Measurements from ENCODE around the gene EMP2.
"Not testable (repeated sequence)": the region's sequence is repeated elsewhere in the genome, so short reads cannot be mapped to it uniquely, and the experiment has no call there.

The EMP2 gene

GRCh38 chr16:10624527-10624926 lies 44.1 kb upstream of the EMP2 start:
- no peaks in the 10 kb centered on the region for H4K20me1 ChIP-seq (ENCODE audit: insufficient read depth, low read length)
- H3K4me1 ChIP-seq (ENCODE audit: insufficient read depth, low read length, severe bottlenecking) = no peaks in the 10 kb centered on the region
- no peaks in the 10 kb centered on the region for H3K36me3 ChIP-seq (ENCODE audit: insufficient read depth, low read length)
- no peak for TF ChIP-seq EZH2 (IDR thresholded peaks at IDR 0.05; ENCODE audit: borderline replicate concordance, low read length)
- TF ChIP-seq CTCF (IDR thresholded peaks at IDR 0.05; ENCODE audit: low read length) = no peak
- H3K27ac ChIP-seq (ENCODE audit: low read depth, low read length, poor library complexity, severe bottlenecking) = no peak overlapping the region
- H3K9me3 ChIP-seq (ENCODE audit: low read length) = no peaks in the 10 kb centered on the region
- no peak overlapping the region for H2AFZ ChIP-seq (ENCODE audit: low read length)
- H3K4me2 ChIP-seq (ENCODE audit: low read length) = no peak overlapping the region
- no peak overlapping the region for H3K4me3 ChIP-seq (ENCODE audit: low read depth, low read length, poor library complexity, severe bottlenecking)
- H3K9me2 ChIP-seq (ENCODE audit: low read depth, low read length) = no peaks in the 10 kb centered on the region
- no peaks in the 10 kb centered on the region; the same call in 1 of the 2 replicates for H3K27me3 ChIP-seq (ENCODE audit: insufficient read depth, low read length)
- H3K9ac ChIP-seq (ENCODE audit: low read length) = no peak overlapping the region
- H3K79me2 ChIP-seq (ENCODE audit: insufficient read depth, low read length) = no peaks in the 10 kb centered on the region
- no peaks in the 10 kb centered on the region for H3F3A ChIP-seq (ENCODE audit: insufficient read depth, low read length)

GRCh38 chr16:10623059-10623458 lies 42.7 kb upstream of the EMP2 start:
- no peak overlapping the region for H3K4me2 ChIP-seq (ENCODE audit: low read length)
- H4K20me1 ChIP-seq (ENCODE audit: insufficient read depth, low read length) = no peaks in the 10 kb centered on the region
- H3F3A ChIP-seq (ENCODE audit: insufficient read depth, low read length) = no peaks in the 10 kb centered on the region
- H3K79me2 ChIP-seq (ENCODE audit: insufficient read depth, low read length) = no peaks in the 10 kb centered on the region
- no peaks in the 10 kb centered on the region for H3K36me3 ChIP-seq (ENCODE audit: insufficient read depth, low read length)
- no peaks in the 10 kb centered on the region for H3K9me3 ChIP-seq (ENCODE audit: low read length)
- H3K27ac ChIP-seq (ENCODE audit: low read depth, low read length, poor library complexity, severe bottlenecking) = no peak overlapping the region
- no peak overlapping the region for H3K4me3 ChIP-seq (ENCODE audit: low read depth, low read length, poor library complexity, severe bottlenecking)
- TF ChIP-seq CTCF (IDR thresholded peaks at IDR 0.05; ENCODE audit: low read length) (no peak), EZH2 (IDR thresholded peaks at IDR 0.05; ENCODE audit: borderline replicate concordance, low read length) (no peak)
- H3K4me1 ChIP-seq (ENCODE audit: insufficient read depth, low read length, severe bottlenecking) = no peaks in the 10 kb centered on the region
- H3K9ac ChIP-seq (ENCODE audit: low read length) = no peak overlapping the region
- H2AFZ ChIP-seq (ENCODE audit: low read length) = no peak overlapping the region
- no peaks in the 10 kb centered on the region for H3K9me2 ChIP-seq (ENCODE audit: low read depth, low read length)
- H3K27me3 ChIP-seq (ENCODE audit: insufficient read depth, low read length) = no peaks in the 10 kb centered on the region; the same call in 1 of the 2 replicates

- H4K20me1 ChIP-seq (ENCODE audit: insufficient read depth, low read length) = no peaks in the 10 kb centered on the region
- no peak overlapping the region for H3K4me2 ChIP-seq (ENCODE audit: low read length)
- H3K27ac ChIP-seq (ENCODE audit: low read depth, low read length, poor library complexity, severe bottlenecking) = no peak overlapping the region
- no peaks in the 10 kb centered on the region for H3F3A ChIP-seq (ENCODE audit: insufficient read depth, low read length)
- no peak overlapping the region for H3K4me3 ChIP-seq (ENCODE audit: low read depth, low read length, poor library complexity, severe bottlenecking)
- H3K79me2 ChIP-seq (ENCODE audit: insufficient read depth, low read length) = no peaks in the 10 kb centered on the region
- no peak overlapping the region for H2AFZ ChIP-seq (ENCODE audit: low read length)
- no peaks in the 10 kb centered on the region for H3K4me1 ChIP-seq (ENCODE audit: insufficient read depth, low read length, severe bottlenecking)
- no peak overlapping the region for H3K9ac ChIP-seq (ENCODE audit: low read length)
- no peaks in the 10 kb centered on the region for H3K9me3 ChIP-seq (ENCODE audit: low read length)
- no peaks in the 10 kb centered on the region for H3K36me3 ChIP-seq (ENCODE audit: insufficient read depth, low read length)
- no peaks in the 10 kb centered on the region; the same call in 1 of the 2 replicates for H3K27me3 ChIP-seq (ENCODE audit: insufficient read depth, low read length)
- H3K9me2 ChIP-seq (ENCODE audit: low read depth, low read length) = no peaks in the 10 kb centered on the region
- no peak for TF ChIP-seq CTCF (IDR thresholded peaks at IDR 0.05; ENCODE audit: low read length)
- no peak for TF ChIP-seq EZH2 (IDR thresholded peaks at IDR 0.05; ENCODE audit: borderline replicate concordance, low read length)
Observed at GRCh38 chr16:10622036-10622921, 41.9 kb upstream of the EMP2 start.

GRCh38 chr16:10621216-10621949 lies 41.0 kb upstream of the EMP2 start:
- not testable (repeated sequence) for H3K27me3 ChIP-seq (ENCODE audit: insufficient read depth, low read length); H3K4me1 ChIP-seq (ENCODE audit: insufficient read depth, low read length, severe bottlenecking); H3K9me2 ChIP-seq (ENCODE audit: low read depth, low read length); H3K4me3 ChIP-seq (ENCODE audit: low read depth, low read length, poor library complexity, severe bottlenecking); H2AFZ ChIP-seq (ENCODE audit: low read length); H3K36me3 ChIP-seq (ENCODE audit: insufficient read depth, low read length); H3K4me2 ChIP-seq (ENCODE audit: low read length); H3K9me3 ChIP-seq (ENCODE audit: low read length); H3K27ac ChIP-seq (ENCODE audit: low read depth, low read length, poor library complexity, severe bottlenecking); H3K79me2 ChIP-seq (ENCODE audit: insufficient read depth, low read length); H4K20me1 ChIP-seq (ENCODE audit: insufficient read depth, low read length); H3K9ac ChIP-seq (ENCODE audit: low read length); H3F3A ChIP-seq (ENCODE audit: insufficient read depth, low read length)

Data from OCI-LY1 (cell line).